GM21825 (cell line): Measurements from ENCODE around the gene USP6NL.

Experiments
- ATAC-seq: cut with Tn5 transposase; IDR thresholded peaks from one replicate; pipeline ENCODE4 v1.9.1; 2021; ENCODE audit warnings: mild to moderate bottlenecking, moderate library complexity; ENCODE audit not compliant: unreplicated experiment

The USP6NL gene

GRCh38 chr10:11553773-11554381, 57.6 kb downstream of the USP6NL start:
- peak; percentile 78 for ATAC-seq

DNA sequence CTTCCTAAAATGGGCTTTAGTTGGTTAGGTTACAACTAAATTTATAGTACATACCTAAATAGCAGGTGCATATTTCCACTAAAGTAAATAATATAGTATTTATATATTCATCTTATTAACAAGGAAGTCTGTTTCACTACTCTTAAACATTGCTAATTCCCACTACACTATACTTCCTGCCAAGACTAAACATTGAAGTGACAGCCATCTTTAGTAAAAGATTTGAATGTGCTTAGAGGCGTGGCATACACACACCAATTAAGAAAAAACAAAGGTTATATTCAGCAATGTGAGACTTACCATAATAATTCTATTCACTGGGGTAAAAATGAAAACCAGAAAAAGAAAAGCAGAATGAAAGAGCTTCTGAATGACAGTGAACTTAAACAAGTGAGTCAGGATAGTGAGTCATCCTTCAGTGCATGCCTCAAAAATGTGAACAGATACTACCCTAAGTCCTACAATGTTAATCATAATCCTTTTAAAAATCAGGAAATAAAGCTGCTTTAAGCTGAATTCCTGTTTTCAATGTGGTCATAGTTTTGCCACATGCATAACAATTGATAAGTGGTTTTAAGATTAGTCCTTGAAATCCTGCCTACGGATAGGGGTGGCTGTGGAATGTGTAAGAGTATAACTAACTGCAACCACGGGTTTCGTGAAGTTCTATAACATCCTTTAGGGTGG, 59.4 kb downstream of the USP6NL start:
- peak; percentile 36 for ATAC-seq

DNA sequence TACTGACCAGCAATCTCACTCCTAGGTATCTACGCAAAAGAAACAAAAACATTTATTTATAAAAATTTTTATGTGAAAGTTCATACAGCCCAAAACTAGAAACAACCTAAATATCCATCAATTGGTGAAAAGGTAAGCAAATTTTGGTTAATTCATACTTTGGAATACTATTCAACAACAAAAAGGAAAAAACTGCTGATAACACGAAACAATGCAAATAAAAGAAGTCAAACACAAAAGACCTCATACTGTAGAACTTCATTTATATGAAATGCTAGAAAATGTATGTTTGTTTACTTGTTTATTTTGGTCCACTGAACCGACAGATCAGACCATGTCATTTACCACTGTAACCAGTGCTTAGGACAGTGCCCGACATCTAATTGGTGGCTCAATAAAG, 60.3 kb downstream of the USP6NL start:
- no peak for ATAC-seq

DNA sequence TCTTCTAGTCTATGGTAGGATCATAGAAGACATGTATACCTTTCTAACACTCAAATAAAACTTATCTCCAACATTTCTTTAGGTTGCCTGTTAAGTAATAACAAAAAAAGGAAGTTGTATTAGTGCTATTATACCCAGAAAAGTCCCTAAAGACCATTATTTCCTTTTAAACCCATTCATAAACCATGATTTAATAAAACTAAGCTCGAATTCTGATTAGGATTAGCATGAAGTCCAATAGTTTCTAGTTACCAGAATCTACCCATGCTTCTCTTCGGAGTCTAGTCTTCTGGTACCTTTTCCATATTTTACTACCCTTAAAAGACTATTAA, 62.7 kb downstream of the USP6NL start:
- no peak for ATAC-seq

DNA sequence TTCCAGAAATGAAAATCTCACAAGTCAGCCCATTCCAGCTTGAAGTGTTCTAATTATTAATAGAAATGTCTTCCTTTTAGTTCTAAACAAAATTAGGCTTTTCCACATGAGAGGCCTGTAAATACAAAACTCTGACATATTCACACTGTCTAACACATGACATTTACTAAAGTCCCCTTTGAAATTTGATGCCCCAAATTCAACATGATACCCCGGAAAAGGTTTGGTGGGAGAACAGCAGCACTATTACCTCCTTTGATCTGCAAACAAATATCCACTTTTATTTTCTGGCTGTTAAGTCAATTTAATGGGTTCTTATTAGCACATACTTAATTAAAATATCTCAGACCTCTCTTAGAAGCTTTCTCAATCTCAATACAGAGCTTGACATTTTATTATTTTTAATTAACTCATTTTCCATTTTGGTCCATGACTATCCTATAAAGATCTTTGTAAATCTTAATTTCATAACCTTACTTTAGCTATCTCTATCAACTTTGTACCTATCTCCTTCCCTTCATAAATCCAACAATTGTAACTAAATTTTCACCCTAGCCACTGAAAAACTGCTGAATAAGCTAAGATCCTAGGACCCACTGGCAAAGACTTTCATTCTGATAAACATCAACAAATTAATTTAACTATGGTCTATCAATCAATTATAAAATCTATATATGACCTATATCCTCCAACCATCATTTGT, 63.2 kb downstream of the USP6NL start:
- no peak for ATAC-seq

DNA sequence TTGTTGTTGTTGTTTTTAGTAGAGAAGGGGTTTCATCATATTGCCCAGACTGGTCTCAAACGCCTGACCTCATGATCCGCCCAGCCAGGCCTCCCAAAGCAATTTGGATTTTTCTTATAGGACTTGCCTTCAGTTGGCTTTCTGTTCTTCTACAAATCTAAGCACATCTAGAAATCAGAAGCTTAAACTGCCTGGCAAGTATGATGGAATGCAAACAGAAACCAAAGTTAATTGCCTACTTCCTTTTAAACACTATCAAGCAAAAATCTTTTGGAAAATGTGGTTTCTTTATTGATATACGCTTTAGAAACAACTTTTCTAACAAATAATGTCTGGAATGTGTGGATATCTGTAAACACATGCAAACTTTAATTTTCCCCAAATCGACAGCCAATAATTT, 64.9 kb downstream of the USP6NL start:
- ATAC-seq: no peak

GRCh38 chr10:11541296-11541695, 70.2 kb downstream of the USP6NL start:
- ATAC-seq: no peak

- no peak for ATAC-seq
Observed at GRCh38 chr10:11539191-11539868, 72.1 kb downstream of the USP6NL start.

DNA sequence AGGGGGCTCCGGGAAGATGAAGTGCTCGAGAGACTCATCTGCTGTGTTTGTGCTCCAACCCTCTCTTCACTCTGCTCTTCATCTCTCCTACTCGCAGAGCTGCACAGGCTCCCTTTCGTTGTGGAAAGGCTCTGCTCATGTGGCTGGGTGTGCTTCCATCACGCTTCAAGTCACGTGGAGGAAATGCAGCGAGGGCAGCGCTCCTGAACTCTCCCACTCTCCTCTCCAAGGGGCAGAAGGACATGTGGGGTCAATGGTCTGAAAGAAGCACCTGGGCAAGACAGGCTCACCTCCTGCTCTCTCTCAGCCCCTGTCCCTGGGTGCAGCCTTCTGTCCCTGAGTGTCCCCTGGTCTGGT, 72.6 kb downstream of the USP6NL start:
- ATAC-seq: no peak

DNA sequence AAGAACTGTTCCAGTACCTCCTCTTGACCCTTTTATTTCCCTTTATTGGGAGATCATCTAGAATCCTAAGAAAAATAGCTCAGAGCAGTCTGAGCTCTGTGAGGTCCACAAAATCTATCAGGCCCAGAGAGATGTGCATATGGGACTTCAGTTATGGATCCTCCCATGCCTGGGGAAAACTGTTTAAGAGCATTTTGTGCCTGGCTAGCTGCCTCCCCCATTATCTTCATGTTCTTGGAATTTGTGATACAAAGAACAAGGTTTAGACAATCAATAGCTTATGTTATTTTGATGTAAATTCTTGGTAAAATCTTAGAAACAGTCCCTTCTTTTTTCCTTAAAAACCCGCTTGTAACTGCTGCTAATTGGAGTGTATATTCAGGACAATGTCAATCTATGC, 75.2 kb downstream of the USP6NL start:
- no peak for ATAC-seq

GRCh38 chr10:11535346-11535959, 76.0 kb downstream of the USP6NL start:
- peak; percentile 49 for ATAC-seq

GRCh38 chr10:11533328-11533781, 78.1 kb downstream of the USP6NL start:
- no peak for ATAC-seq

GRCh38 chr10:11532306-11532705, 79.1 kb downstream of the USP6NL start:
- ATAC-seq: no peak

DNA sequence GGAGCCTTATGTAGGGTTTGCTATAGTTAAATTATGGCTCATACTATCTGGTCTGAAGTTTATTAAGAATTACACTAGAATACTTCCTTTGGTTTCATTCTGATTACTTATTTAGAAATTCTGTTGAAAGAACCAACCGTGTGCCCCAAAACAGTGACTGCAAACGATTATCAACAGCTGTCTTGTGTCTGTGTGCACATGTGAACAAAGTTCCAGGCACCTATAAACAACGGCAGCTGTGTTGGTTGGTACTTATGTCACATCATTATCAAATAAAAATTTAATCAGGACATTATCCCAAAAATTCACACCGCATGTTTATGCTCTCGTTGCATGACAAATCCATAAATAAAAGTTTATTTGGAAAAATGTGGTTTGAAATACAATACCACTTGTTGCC, 80.6 kb downstream of the USP6NL start:
- no peak for ATAC-seq

- ATAC-seq: no peak
Observed at GRCh38 chr10:11529276-11529903, 82.1 kb downstream of the USP6NL start.

GRCh38 chr10:11528286-11528685, 83.2 kb downstream of the USP6NL start:
- ATAC-seq: no peak

- ATAC-seq: no peak
Observed at GRCh38 chr10:11527691-11528255, 83.7 kb downstream of the USP6NL start.

GRCh38 chr10:11527068-11527467, 84.4 kb downstream of the USP6NL start:
- ATAC-seq: no peak

DNA sequence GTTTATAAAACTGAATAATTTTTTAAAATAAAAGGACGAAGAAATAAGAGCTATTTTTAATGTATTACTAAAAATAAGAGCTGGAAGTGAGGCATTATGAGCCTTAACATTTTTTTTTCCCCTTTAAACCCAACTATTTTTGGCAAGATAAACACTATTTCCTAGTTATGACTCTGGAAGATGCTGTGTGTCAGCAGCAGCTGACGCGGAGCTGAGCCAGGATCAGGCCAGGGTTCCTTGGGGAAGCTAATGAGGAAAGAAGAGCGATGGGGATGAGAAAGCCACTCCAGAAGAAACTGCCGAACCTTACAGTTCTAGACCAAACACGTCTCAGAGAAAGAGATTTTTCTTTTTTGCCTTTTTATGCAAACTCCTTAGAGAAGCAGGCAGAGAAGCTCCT, 85.9 kb downstream of the USP6NL start:
- ATAC-seq: no peak

GRCh38 chr10:11522821-11523245, 88.6 kb downstream of the USP6NL start:
- no peak for ATAC-seq

DNA sequence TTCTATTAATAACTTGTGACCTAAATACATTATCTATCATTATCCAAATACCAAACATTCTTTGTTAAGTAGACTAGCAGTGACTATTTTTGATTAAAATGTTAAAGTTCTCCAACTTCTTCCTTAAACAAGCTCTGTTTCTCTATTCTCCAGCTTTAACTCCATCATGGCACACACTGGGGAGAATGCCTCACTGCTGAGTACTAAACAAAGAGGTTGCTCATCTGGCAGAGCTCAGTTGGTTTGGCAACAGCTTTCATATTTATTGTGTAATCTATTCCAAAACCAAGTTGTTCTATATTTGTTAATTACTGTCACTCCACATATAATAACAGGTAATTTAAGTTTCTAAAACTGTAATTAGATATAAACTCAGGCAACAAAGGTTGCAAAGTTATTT, 89.6 kb downstream of the USP6NL start:
- no peak for ATAC-seq
